IMR-90 (cell line): Measurements from ENCODE around the gene C21orf58. TPM values are rescaled to one million over a fixed set of nuclear protein-coding genes. Genes with fewer than 3 reads are reported as not detected.
A peak's percentile ranks its signal among the peaks of the same experiment; 100 is the strongest.

Source experiments
- ATAC-seq: fragments of 200-7000 bp; cut with Tn5 transposase; 2 replicates; pipeline ENCODE4 v1.9.1; 2020; ENCODE audit warnings: low read depth, mild to moderate bottlenecking, moderate library complexity
- BruUV-seq: library from RNA; stranded (reverse); fragments of 400-500 nt; replicated peaks from 2 replicates; lab custom pipeline; 2021; lab: Mats Ljungman, UMichigan
- CTCF ChIA-PET: fragments of 300-600 bp; formaldehyde crosslinking; extraction: SDS; loops from one replicate; lab custom pipeline; 2021; ENCODE audit warnings: antibody characterized with exemption; lab: Yijun Ruan, JAX
- POLR2A ChIA-PET: fragments of 300-600 bp; sonication (Branson Sonifier 250); formaldehyde crosslinking; loops from one replicate; lab custom pipeline; 2022; ENCODE audit warnings: antibody characterized with exemption; ENCODE audit not compliant: unreplicated experiment; lab: Charles Lee
- DNase-seq: peaks from one replicate; pipeline ENCODE4 v3.0.0; 2013
- H2AFZ ChIP-seq: replicated peaks from 2 replicates; pipeline ENCODE3; 2013; ENCODE audit warnings: low read length, mild to moderate bottlenecking; ENCODE audit not compliant: poor library complexity
- H2AK5ac ChIP-seq: 2 replicates; pipeline ENCODE4 v1.6.1; 2013; ENCODE audit warnings: low read depth, low read length, inconsistent platforms
- H2AK9ac ChIP-seq: replicated peaks from 2 replicates; pipeline ENCODE3; 2013; ENCODE audit warnings: mild to moderate bottlenecking, low read depth, low read length, moderate library complexity; ENCODE audit not compliant: poor library complexity
- H2BK120ac ChIP-seq: 2 replicates; pipeline ENCODE4 v1.6.1; 2013; ENCODE audit warnings: low read depth, low read length, inconsistent platforms
- H2BK15ac ChIP-seq: 3 replicates; pipeline ENCODE4 v1.6.1; 2013; ENCODE audit warnings: low read depth, low read length, inconsistent platforms
- H2BK20ac ChIP-seq: 2 replicates; pipeline ENCODE4 v1.6.1; 2013; ENCODE audit warnings: low read depth, mild to moderate bottlenecking, inconsistent platforms, low read length, moderate library complexity
- H2BK5ac ChIP-seq: 2 replicates; pipeline ENCODE4 v1.6.1; 2013; ENCODE audit warnings: mild to moderate bottlenecking, low read depth, low read length, inconsistent platforms; ENCODE audit not compliant: poor library complexity, severe bottlenecking
- H3K14ac ChIP-seq: replicated peaks from 2 replicates; pipeline ENCODE4 v1.6.1; 2013; ENCODE audit warnings: low read depth, low read length, inconsistent platforms
- H3K18ac ChIP-seq: 2 replicates; pipeline ENCODE4 v1.6.1; 2013; ENCODE audit warnings: low read depth, low read length, control low read depth
- H3K23ac ChIP-seq: 2 replicates; pipeline ENCODE4 v1.6.1; 2013; ENCODE audit warnings: low read depth, low read length, inconsistent platforms
- H3K27ac ChIP-seq: 2 replicates; pipeline ENCODE4 v1.5.1; 2013; ENCODE audit warnings: mild to moderate bottlenecking, control low read depth, low read length; ENCODE audit not compliant: insufficient read depth
- H3K27me3 ChIP-seq: 2 replicates; pipeline ENCODE4 v1.6.1; 2013; ENCODE audit warnings: low read length; ENCODE audit not compliant: control insufficient read depth, insufficient read depth
- H3K36me3 ChIP-seq: 2 replicates; pipeline ENCODE4 v1.6.1; 2013; ENCODE audit warnings: low read length, mixed read lengths; ENCODE audit not compliant: control insufficient read depth, insufficient read depth
- H3K4ac ChIP-seq: 2 replicates; pipeline ENCODE4 v1.6.1; 2013; ENCODE audit warnings: low read depth, low read length, inconsistent platforms
- H3K4me1 ChIP-seq: 2 replicates; pipeline ENCODE4 v1.6.1; 2013; ENCODE audit warnings: low read length, mixed read lengths; ENCODE audit not compliant: control insufficient read depth, insufficient read depth
- H3K4me2 ChIP-seq: 2 replicates; pipeline ENCODE4 v1.6.1; 2013; ENCODE audit warnings: low read depth, mild to moderate bottlenecking, control low read depth, low read length, moderate library complexity
- H3K4me3 ChIP-seq: 2 replicates; pipeline ENCODE4 v1.5.1; 2013; ENCODE audit warnings: low read depth, mild to moderate bottlenecking, control low read depth, low read length, moderate library complexity; ENCODE audit not compliant: insufficient read depth
- H3K56ac ChIP-seq: 2 replicates; pipeline ENCODE4 v1.6.1; 2013; ENCODE audit warnings: low read length, inconsistent platforms; ENCODE audit not compliant: insufficient read depth; ENCODE audit errors: extremely low read depth
- H3K79me1 ChIP-seq, 2 experiments: 2 replicates each; pipeline ENCODE4 v1.6.1; 2013; ENCODE audit warnings: low read length in 2 of 2, inconsistent platforms in 1 of 2, low read depth in 1 of 2
- H3K9ac ChIP-seq: 2 replicates; pipeline ENCODE4 v1.6.1; 2013; ENCODE audit warnings: low read depth, low read length, control low read depth
- H3K9me1 ChIP-seq: 2 replicates; pipeline ENCODE4 v1.6.1; 2013; ENCODE audit warnings: low read length, inconsistent platforms; ENCODE audit not compliant: insufficient read depth
- H3K9me3 ChIP-seq: 2 replicates; pipeline ENCODE4 v1.6.1; 2013; ENCODE audit warnings: low read length; ENCODE audit not compliant: control insufficient read depth, insufficient read depth
- H4K20me1 ChIP-seq: 2 replicates; pipeline ENCODE4 v1.6.1; 2013; ENCODE audit warnings: low read length, inconsistent platforms; ENCODE audit not compliant: insufficient read depth
- H4K5ac ChIP-seq: 2 replicates; pipeline ENCODE4 v1.6.1; 2013; ENCODE audit warnings: mild to moderate bottlenecking, low read depth, low read length, control low read depth
- H4K8ac ChIP-seq, 2 experiments: 2 replicates each; pipeline ENCODE4 v1.6.1; 2013; ENCODE audit warnings: low read depth in 2 of 2, low read length in 2 of 2, control low read depth in 1 of 2, inconsistent platforms in 1 of 2
- H4K91ac ChIP-seq: 2 replicates; pipeline ENCODE4 v1.6.1; 2013; ENCODE audit warnings: low read depth, low read length, inconsistent platforms; ENCODE audit not compliant: insufficient read depth
- CHD1 ChIP-seq: IDR thresholded peaks from 2 replicates; pipeline ENCODE4 v1.6.1; 2012; ENCODE audit warnings: low read depth, low read length, improper control_type of control experiment
- MAZ ChIP-seq: IDR thresholded peaks from 2 replicates; pipeline ENCODE4 v1.6.1; 2012; ENCODE audit warnings: low read depth, mild to moderate bottlenecking, low read length, improper control_type of control experiment, moderate library complexity, borderline replicate concordance
- WGBS, 2 experiments: methylation state at CpG; one replicate each; pipeline versions ENCODE4 v1.1.5 to v1.1.7; 2013; ENCODE audit warnings: missing lambda C conversion rate in 2 of 2; ENCODE audit not compliant: insufficient read length in 1 of 2; ENCODE audit errors: extremely low coverage in 2 of 2; 5-methylcytosine and 5-hydroxymethylcytosine counted together
- dilution Hi-C: fragments of 300-500 bp; cut with HindIII; formaldehyde crosslinking; loops from one replicate; pipeline ENCODE4 v1.14.3; 2018; ENCODE audit warnings: low sequenced_read_pairs; ENCODE audit not compliant: unreplicated experiment
- in situ Hi-C: fragments of 300-500 bp; cut with MboI; formaldehyde crosslinking; loops from 3 replicates; pipeline ENCODE4 v1.14.3; 2019; ENCODE audit warnings: low sequenced_read_pairs, inconsistent platforms, mixed read lengths
- intact Hi-C: fragments of 100-400 bp; cut with micrococcal nuclease; formaldehyde crosslinking; loops from 2 replicates; pipeline ENCODE4 v1.10.0; 2022
- polyA plus RNA-seq, 3 experiments: library from polyadenylated mRNA; depleted of rRNA; stranded (reverse); fragments of >200 nt; gene quantifications; 2 replicates each; pipeline ENCODE4 v1.2.3, GENCODE V29; 2012; ENCODE audit warnings: low replicate concordance in 1 of 3
- total RNA-seq: library from RNA; depleted of rRNA; stranded (reverse); fragments of >200 nt; gene quantifications from 2 replicates; pipeline ENCODE4 v1.2.3, GENCODE V29; 2012

C21orf58 gene
- total and polyA plus RNA-seq, 2 of the 4 experiments (the other 2 are of a cell fraction) = 2.7 to 6.2 TPM

- Histone ChIP-seq H2AFZ (no peak overlapping the region), H3K18ac (no peak overlapping the region), H3K9me1 (peaks cover 12% of the 10 kb centered on the region), H4K5ac (no peak overlapping the region), H4K91ac (no peak overlapping the region), H3K9me3 (no peaks in the 10 kb centered on the region), H4K20me1 (peaks cover 15% of the 10 kb centered on the region), H3K27me3 (no peaks in the 10 kb centered on the region), H2BK120ac (no peak overlapping the region), H3K27ac (no peak overlapping the region), H2AK5ac (no peak overlapping the region; the same call in 1 of the 2 replicates), H2BK5ac (no peak overlapping the region), H3K9ac (peak overlapping the region; percentile 14; the same call in 1 of the 2 replicates), H3K56ac (0 out of 2 replicates have a peak overlapping the region, but pooled peaks have one; percentile 17), H2BK15ac (no peak overlapping the region), H3K36me3 (peaks cover 25% of the 10 kb centered on the region), H2AK9ac (peak overlapping the region; percentile 80), H3K4me3 (peak overlapping the region; percentile 69; the same call in 1 of the 2 replicates), H3K23ac (peak overlapping the region; percentile 6), H3K4me1 (peaks cover 12% of the 10 kb centered on the region), H3K79me1 (peaks cover 13 to 63% of the 10 kb centered on the region in 2 experiments), H4K8ac (no peak overlapping the region), H3K4me2 (peak overlapping the region; percentile 79), H3K4ac (no peak overlapping the region), H2BK20ac (no peak overlapping the region), H3K14ac (no peak overlapping the region; the same call in 1 of the 2 replicates)
- TF ChIP-seq MAZ (no peak), CHD1 (no peak)
- intact Hi-C loops (loop anchor here (1.0 to 5.0 kb wide), 3 partner anchors 41 to 312 kb away; no protein-coding TSS in a partner anchor), in situ Hi-C loops (no loop called here), dilution Hi-C loops (no loop called here)
- ChIA-PET POLR2A (no interaction called here), CTCF (no interaction called here)
- BruUV-seq = TSS peak; percentile 75
- no peak for DNase-seq
- WGBS, 2 experiments = 100% methylated on average over 1 of the region's 1 CpG; no CpG with 5 or more reads in 1 of the 2 experiments
- no peak for ATAC-seq
Measured at GRCh38 chr21:46284733-46285132, 38.9 kb downstream of the C21orf58 start.
